DMS153 treated with DMSO at 0.1 percent for 48 hours (cell line): ENCODE results near the gene ZBTB24.
"Not testable (repeated sequence)": the region's sequence is repeated elsewhere in the genome, so short reads cannot be mapped to it uniquely, and the experiment has no call there.

Source experiments
- DNase-seq: peaks from one replicate; lab custom pipeline; 2025; ENCODE audit not compliant: unreplicated experiment; lab: John Stamatoyannopoulos, UW

Gene ZBTB24

DNA sequence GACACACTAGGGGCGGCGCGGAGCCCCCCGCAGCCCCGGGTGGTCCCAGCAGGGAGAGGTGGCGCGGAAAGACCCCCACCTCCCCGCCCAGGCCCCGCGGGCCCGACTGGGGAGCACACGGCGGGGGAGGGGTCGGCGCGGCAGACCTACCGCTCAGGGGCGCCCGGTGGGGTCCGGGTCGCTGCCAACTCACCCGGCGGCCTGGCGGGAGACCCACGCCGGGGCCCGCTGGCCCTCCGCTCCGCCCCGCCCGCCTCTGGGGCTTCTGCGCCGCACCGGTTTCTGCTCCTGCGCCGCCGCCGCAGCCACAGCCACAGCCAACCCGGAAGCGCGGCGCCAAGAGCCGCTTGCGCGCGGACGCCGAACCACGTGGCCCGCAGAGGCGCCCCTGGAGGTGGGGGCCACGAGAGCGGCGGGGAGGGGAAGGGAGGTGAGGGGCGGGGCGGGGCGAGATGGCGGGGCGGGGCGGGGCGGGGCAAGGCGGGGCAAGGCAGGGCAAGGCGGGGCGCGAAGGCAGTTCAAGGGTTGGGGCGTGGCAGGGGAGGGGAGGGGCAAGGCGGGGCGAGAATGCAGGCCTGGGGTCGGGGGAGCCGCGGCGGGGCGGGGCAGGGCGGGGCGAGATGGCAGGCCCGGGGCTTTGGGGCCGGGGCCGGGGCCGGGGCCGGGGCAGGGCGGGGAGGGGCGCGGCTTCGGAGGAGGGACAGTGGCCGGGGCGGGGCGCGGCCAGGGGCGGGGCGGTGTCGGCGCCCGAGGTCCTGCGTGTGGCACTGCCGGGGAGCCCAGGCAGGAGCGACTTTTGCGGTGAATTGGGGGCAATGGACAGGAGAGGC lies at the start of gene ZBTB24:
Gene ZBTB24 (minus strand): TSS at position 315 of the 830 bp plus-strand sequence. CDS start 1,193 bp downstream, outside the sequence.
- peak; percentile 86 for DNase-seq

DNA sequence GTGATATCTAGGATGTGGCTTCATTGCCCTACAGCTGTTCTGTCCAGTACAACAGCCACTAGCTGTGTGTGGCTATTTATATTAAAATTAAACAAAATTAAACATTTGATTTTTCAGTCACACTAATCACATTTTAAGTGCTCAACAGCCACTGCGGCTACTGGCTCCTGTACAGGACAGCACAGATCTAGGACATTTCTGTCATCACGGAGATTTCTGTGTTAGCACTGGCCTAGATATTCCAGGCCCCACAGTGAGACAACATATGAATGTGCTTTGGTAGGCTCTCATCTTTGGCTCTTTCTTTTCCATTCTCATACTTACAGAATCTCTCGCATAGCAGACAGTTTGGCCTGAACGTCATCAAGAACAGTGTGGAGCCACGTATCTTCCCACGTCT lies 48.4 kb upstream of the ZBTB24 start:
- no peak for DNase-seq

DNA sequence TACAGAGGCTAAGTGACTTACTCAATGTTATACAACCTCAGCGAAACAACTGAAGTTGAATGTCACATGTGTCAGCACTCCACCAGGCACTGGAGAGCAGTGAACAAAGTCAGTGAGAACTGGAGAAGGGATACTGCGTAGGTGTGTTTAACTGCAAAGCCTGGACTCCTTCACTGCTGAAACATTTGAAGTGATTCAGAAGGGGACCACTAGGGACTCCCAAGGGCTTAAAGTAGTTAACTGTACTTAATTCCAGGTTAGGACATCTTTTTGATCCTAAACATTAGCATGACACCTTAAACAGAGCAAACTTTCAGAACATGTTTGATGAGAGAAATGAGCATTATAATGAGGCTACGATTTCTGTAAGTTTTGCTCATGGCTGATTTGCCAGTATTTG lies 45.0 kb upstream of the ZBTB24 start:
- no peak for DNase-seq

DNA sequence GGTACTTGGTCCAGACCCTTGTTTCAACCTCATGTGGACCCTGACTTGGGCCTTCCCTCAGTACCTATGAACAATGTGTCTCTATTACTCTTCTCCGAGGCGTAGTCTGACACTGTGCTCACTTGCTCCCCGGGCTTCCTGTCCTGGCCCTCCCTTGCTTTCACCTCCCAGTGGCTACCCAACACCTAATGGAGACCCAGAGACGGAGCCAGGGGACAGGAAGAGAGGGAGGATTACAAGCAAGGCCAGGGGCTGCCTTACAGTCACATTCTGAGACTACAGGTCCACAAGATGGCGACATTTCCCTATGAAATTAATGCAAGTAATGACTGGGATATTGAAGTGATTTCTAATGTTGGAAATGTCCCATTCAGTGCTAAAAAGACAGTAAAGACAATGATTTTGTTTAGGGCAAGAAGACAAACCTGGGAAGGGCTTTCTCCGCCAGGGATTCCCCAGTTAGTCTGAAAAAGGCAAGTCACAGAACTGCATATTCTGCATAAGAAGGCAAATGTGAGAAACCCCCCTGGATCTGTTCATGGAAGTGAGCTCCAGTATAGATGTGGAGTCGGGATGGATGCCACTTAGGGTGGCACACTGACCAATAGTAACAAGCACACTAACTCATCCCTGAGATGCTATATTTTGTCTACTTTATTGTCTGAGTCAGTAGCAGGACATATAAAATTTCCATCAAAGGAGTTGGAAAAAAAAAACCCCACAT lies 44.0 kb upstream of the ZBTB24 start:
- DNase-seq = peak; percentile 84

DNA sequence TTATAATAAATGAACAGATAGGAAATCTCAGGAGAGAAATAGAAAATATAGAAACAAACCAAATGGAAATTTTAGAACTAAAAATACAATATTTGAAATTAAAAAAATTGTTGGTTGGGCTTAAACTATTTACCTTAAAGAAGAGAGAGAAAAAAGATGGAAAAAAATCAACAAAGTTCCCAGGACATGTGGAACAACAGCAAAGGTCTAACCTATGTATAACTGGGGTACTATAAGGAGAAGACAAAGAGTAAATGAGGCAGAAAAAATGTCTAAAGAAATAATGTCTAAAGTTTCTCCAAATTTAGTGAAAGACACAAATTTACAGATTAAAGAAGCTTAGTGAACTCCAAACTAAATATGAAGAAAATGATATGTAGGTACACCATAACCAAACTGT lies 41.1 kb upstream of the ZBTB24 start:
- DNase-seq = no peak

DNA sequence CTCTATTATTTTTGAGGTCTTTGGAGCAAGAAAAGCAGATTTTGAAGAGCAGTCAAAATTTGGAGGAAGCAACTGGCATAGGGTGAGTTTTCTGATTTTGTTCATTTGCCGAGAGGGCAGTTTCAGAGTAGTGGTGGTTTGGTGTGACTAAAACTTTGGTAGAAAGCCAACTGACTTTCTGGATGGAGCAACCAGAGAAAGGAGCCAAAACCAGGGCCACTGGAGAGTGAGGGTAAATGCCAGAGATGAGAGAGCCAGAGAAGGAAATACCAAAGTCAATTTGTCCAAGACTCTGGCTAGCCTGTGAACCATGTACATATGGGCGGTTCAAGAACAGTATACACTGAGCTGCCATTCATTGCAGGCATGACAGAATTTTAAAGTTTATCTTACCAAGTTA lies 40.5 kb upstream of the ZBTB24 start:
- no peak for DNase-seq

DNA sequence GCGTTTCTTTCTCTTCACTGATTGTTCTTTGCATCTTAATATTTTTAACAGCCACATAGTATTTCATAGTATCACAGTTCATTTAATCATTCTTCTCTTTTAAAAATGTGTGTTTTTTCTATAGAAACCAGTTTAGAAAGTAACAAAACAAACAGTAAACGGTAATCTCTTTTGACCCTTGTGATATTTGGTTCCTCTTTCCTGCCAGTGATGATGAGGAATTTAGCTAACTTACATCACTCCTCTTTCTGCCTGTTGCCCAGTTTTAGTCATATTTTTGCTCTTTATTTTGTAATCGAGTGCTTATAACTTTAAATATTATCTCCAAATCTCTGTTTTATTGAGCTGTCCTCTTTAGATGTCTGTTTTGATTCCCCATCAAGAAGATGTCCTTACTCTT lies 38.1 kb upstream of the ZBTB24 start:
- no peak for DNase-seq

DNA sequence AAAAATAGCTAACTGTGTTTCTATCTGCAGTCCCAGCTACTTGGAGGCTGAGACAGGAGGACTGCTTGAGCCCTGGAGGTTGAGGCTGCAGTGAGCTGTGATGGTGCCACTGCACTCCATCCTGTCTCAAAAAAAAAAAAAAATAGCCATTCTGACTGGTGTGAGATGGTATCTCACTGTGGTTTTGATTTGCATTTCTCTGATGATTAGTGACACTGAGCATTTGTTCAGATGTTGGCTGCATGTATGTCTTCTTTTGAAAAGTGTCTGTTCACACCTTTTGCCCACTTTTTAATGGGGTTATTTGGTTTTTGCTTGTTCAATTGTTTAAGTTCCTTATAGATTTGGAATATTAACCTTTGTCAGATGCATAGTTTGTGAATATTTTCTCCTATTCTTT lies 36.6 kb upstream of the ZBTB24 start:
- DNase-seq = not testable (repeated sequence)

DNA sequence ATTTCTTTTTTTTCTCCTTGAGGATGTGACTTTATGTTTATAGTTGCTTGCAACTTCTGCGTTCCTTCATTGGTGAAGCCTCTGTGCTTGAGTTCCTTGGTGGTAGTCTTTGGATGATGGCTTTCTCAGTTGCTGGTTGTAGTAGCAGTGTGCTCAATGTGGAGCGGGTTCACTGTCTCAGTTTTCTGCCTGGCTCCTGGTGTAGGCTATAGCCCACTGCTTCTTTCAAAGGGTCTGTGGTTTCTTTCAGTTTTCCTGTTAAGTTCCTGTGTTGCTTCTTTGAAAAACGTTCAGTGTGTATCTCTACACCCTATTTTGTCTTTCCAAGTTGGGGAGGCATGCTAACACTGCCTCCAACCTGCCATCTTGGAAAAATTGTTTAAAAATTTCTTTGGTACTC lies 33.9 kb upstream of the ZBTB24 start:
- no peak for DNase-seq

DNA sequence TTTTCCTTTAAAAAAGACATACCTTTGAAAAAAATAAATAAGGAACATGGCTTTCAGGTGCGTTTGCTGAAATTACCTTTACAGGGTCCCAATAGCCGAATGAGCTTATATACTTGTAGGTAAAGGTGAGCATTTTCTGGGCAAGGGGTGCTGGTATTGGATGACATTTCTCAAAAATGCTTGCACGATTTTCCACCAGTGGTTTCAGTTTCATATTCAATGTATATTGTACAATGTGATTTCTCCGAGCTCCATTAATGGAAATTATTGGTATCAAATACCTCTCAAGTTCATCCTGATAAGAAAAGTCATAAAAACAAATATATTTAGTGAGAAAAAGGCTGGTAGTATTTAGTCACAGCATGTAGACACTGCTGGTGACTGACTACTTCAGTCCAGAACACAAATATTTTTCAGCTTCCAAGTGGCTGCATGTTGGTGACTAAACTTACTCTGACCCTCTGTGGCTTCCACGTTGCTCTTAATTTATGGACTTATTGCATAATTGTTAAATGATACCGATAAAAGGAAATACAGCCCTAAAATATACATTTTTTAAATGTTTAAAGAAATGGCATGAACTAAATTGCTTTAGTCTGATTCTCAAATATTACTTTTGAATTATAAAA lies 32.9 kb upstream of the ZBTB24 start:
- no peak for DNase-seq

DNA sequence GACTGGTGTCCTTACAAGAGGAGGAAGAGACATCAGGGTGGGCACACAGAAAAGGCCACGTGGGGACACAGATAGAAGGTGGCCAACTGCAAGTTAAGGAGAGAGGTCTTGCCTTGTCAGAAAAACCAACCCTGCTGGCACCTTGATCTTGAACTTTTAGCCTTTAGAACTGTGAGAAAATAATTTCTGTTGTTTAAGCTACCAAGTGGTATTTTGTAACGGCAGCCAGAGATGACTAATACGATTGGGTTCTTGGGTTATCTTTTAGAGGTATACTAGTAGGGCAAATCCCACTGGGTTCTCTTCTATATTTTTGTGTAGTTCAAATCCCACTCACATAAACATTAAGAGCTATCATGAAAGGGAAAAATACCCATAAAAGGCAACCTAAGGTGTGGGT lies 31.9 kb upstream of the ZBTB24 start:
- DNase-seq = no peak

DNA sequence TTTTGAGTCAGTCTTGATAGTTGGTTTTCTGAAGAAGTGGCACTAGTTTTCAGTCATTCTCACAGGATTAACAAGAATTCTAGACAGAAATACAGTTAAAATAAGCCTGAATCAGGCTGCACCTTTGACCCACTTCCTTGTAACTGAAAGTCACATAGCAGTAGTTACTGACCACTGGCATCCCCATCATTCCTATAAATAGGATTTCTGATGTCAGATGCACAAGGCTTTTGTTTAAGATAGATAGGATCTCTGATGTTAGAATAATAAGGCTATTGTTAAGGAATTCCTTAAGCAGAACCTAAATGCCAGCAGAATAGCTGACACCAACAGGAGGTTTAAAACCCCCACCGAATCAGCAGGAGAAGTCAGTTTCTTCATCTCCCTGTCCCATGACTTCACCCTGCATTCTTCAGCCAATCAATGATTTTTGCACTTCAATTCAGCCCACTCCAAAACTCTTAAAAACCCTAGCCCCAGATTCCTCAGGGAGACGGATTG lies 30.6 kb upstream of the ZBTB24 start:
- DNase-seq = no peak

DNA sequence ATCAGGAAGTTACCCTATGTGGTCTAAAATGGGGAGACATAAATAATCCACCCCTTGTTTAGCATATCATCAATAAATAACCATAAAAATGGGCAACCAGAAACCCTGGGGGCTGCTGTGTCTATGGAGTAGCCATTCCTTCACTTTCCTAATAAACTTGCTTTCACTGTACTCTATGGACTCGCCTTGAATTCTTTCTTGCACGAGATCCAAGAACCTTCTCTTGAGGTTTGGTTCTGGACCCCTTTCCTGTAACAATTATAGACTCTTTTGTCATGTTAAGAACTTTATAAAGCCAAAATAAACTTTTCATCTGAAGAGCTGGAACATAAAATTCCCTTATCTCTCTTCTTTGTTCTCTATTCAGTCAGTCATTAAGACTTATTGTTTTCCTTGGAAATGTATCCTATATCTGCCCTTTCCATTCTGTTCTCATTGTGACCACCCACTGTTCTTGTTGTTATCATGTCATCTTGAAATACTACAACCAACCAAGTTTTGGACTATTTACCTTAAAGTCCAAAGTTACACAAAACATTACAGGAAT lies 29.3 kb upstream of the ZBTB24 start:
- no peak for DNase-seq

DNA sequence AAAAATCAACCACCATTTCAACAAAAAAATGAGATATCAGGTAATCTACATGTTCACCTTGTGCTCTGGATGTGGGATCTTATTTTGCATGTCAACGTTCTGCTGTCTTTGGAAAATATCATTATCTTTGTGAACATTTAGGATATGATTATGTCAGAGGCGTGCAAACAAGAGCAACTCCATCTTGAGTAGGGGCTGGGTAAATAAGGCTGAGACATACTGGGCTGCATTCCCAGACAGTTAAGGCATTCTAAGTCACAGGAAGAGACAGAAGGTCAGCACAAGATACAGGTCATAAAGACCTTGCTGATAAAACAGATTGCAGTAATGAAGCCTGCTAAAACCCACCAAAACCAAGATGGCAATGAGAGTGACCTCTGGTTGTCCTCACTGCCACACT lies 28.8 kb upstream of the ZBTB24 start:
- DNase-seq = no peak

DNA sequence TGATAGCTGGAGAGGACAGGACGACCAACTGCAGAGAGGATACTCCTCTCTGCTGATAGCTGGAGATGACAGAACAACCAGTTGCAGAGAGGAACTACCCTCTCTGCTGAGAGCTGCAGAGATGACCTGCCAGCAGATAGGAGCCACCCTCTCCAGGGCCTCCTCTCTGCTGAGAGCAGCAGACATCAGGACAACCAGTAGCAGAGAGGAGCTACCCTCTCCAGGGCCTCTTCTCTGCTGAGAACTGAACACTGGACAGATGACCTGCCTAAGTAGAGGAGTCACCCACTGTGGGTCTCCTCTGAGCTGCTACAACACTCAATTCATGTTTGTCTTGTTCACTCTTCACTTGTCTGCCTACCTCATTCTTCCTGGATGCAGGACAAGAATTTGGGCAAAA lies 27.3 kb upstream of the ZBTB24 start:
- no peak for DNase-seq

DNA sequence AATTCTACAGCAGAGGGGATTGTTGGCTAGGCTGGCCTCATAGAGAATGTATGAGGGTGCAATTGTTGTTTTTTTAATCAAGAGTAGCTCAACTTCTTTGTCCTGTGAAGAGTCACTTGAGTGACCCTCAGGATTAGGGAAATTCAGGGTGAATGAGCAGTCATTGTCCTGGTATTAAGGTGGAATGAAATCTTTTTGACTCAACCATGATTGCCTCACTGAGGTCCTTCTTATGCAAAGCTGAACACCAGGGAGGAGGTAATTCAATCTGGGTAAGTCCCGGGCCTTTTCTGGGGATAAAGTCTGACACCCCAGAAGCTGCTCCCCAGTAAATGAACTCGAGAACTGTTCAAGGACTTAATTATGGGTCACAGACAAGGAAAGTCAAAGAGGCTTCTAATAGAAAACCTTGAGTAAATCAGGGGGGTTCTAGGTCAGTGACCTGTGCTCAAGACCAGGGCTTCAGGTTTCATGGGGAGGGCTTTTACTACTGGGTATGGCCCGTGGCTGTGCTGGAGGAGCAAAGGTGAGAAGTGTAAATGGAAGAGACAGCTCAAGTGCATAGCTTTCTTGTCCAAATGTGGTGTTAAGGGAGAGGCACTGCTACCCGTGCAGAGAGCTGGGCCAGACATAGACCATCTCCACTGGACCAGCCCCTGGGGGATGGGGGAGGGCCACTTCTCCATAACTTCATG lies 25.3 kb upstream of the ZBTB24 start:
- DNase-seq = no peak

DNA sequence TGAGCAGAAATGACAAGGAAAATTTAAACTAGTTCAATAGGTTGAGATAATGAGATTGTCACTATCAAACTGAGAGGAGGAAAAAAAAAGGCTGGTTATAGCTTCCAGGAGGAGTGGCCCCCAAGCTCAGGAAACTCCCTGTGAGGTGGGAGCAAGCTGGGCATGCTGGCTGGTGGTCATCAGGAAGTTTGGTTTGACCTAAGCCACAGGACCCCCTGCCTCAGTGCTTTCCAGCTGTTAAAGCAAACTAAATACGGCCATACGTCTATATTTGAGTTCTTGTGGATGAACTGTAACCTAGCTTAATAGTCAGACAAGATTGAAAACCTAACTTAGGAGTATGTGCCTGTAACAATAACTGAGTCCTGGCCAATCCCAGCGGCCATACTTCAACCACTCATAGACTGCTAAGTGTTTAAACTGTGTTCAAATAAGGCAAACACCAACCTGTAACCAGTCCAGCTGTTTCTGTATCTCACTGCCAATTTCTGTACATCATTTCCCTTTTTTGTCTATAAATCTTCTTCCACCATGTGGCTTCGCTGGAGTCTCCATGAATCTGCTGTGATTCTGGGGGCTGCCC lies 24.6 kb upstream of the ZBTB24 start:
- DNase-seq = no peak

DNA sequence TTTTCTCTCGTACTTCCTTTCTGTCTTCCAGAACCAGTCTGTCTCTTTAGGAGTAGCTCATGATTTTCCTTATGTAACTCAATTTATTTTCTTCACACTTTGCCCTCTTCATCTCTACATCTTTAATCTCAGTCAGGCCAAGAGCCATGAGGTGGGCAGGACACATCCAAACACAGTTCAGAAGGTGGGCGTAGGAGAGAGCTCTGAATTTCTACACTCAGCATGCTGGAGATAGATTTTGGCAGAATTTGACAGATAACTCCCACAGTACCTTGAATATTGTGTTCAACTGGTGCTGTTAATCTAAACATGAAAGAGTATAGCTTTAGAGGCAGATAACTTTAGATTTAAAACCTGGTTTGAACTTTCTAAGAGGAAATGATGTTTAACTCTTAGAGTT lies 23.8 kb upstream of the ZBTB24 start:
- DNase-seq = no peak

DNA sequence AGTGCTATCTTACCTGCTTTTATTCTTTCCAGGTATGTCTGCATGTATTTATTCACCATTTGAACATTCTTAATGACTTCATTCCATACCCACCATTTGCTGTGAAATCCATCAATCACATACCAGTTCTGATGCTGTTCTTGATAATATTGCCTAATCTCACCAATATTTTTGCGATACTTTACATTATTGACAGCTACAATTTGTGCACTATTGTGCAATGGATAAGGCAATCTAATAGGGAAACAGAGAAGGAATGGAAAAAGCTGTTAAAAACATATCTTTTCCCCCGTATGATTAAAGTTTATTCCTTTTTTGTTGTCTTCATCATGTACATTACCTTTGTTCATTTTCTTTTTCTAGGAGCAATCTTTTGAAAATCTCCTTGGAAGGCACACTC lies 23.3 kb upstream of the ZBTB24 start:
- no peak for DNase-seq

DNA sequence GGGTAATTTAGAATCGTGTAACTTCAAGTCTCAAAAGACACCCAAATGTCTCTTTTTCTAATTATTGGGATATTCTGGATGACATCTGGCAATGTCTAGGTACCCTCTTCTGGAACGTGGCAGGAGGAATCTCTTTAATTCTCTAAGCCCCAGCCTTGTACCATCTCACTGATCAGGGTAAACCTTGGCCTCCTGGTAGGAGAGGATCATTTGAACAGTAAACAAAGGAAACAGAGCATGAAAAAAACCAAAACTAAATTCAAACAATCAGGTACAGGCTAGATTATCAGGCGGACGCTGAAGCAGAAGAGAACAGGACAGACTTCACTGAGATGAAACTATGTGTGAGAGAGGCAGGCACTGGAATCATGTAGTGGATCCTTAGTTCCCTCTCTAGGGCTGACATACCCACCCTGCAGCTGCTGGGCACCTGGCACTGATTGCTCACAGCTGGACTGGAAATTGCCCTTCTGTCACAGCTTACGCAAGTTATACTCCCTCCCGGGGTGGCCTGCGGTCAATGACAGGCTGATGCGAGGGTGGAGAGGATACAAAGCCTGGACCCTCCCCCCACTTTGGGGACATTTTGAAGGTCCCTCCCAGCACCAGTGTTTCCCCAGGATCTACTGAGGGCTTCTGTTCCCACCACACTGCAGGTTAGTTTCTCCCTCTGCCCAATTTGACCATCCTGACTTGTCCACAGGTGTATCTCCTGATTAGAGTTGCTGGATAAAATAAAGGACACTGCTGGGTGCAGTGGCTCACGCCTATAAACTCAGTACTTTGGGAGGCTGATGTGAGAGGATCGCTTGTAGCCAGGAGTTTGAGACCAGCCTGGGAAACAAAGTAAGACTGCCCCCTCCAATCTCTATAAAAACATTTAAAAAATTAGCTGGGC lies 20.6 kb upstream of the ZBTB24 start:
- DNase-seq = no peak
